Neural cell (in vitro differentiated cells): ENCODE measurements around the gene ZNF655.

Experiments
- EP300 ChIP-seq: fragments of 450-650 bp; conservative IDR thresholded peaks from 2 replicates; pipeline ENCODE4 v1.6.1; 2014; ENCODE audit warnings: antibody characterized with exemption, mild to moderate bottlenecking, moderate library complexity; ENCODE audit not compliant: poor library complexity, severe bottlenecking
- EZH2 ChIP-seq: fragments of 200-600, 300-800 bp; shearing (Covaris generic), sonication (generic); IDR thresholded peaks from 2 replicates; pipeline ENCODE4 v1.6.1; 2014; ENCODE audit warnings: antibody characterized with exemption, low read length, borderline replicate concordance, mild to moderate bottlenecking; ENCODE audit not compliant: insufficient read depth, poor library complexity, severe bottlenecking
- SMC3 ChIP-seq: fragments of 450-650 bp; conservative IDR thresholded peaks from 2 replicates; pipeline ENCODE4 v1.6.1; 2014; ENCODE audit warnings: antibody characterized with exemption, mild to moderate bottlenecking, moderate library complexity; ENCODE audit not compliant: poor library complexity
- TAF1 ChIP-seq: IDR thresholded peaks from 2 replicates; pipeline ENCODE4 v1.6.1; 2012; ENCODE audit warnings: low read depth
- TF ChIP-seq, protein P1 (sequence below): fragments of 450-650 bp; IDR thresholded peaks from 2 replicates; pipeline ENCODE4 v1.5.1; 2014; ENCODE audit warnings: antibody characterized with exemption, mild to moderate bottlenecking, moderate library complexity; ENCODE audit not compliant: poor library complexity, severe bottlenecking

DNA sequence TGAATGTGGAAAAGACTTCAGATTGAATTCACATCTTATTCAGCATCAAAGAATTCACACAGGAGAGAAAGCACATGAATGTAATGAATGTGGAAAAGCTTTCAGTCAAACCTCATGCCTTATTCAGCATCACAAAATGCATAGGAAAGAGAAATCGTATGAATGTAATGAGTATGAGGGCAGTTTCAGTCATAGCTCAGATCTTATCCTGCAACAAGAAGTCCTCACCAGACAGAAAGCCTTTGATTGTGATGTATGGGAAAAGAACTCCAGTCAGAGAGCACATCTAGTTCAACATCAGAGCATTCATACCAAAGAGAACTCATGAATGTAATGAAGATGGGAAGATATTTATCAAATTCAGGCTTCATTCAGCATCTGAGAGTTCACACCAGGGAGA, 14.8 kb downstream of the ZNF655 start:
- TF ChIP-seq, protein P1, sequence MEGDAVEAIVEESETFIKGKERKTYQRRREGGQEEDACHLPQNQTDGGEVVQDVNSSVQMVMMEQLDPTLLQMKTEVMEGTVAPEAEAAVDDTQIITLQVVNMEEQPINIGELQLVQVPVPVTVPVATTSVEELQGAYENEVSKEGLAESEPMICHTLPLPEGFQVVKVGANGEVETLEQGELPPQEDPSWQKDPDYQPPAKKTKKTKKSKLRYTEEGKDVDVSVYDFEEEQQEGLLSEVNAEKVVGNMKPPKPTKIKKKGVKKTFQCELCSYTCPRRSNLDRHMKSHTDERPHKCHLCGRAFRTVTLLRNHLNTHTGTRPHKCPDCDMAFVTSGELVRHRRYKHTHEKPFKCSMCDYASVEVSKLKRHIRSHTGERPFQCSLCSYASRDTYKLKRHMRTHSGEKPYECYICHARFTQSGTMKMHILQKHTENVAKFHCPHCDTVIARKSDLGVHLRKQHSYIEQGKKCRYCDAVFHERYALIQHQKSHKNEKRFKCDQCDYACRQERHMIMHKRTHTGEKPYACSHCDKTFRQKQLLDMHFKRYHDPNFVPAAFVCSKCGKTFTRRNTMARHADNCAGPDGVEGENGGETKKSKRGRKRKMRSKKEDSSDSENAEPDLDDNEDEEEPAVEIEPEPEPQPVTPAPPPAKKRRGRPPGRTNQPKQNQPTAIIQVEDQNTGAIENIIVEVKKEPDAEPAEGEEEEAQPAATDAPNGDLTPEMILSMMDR = no peak
- TF ChIP-seq EP300 (no peak), TAF1 (no peak), EZH2 (no peak), SMC3 (no peak)
